ENCODE measurements around the gene COPS7A.

- TF ChIP-seq CTCF (IDR thresholded peaks at IDR 0.05) (no peak), POLR2A (IDR thresholded peaks at IDR 0.05) (no peak)
Measured at GRCh38 chr12:6734506-6735387, 10.9 kb downstream of the COPS7A start.

Measured in heart left ventricle (tissue), 13 donors.